GM23338 (cell line): ENCODE results near the gene ACYP2. TPM values are rescaled to one million over a fixed set of nuclear protein-coding genes. Genes with fewer than 3 reads are reported as not detected.
A peak's percentile ranks its signal among the peaks of the same experiment; 100 is the strongest.

Source experiments
- ATAC-seq: fragments of 200-7000 bp; cut with Tn5 transposase; 3 replicates; pipeline ENCODE4 v1.9.1; 2020
- DNase-seq: peaks from one replicate; pipeline ENCODE4 v3.0.0-alpha.2; 2015; ENCODE audit warnings: low spot score
- H2AFZ ChIP-seq: fragments of 200-600 bp; sonication (generic); 2 replicates; pipeline ENCODE4 v1.8.0; 2016; ENCODE audit warnings: antibody characterized with exemption, mild to moderate bottlenecking, moderate library complexity
- H3F3A ChIP-seq: fragments of 200-600 bp; sonication (generic); replicated peaks from 2 replicates; pipeline ENCODE4 v1.8.0; 2017; ENCODE audit warnings: antibody characterized with exemption, mixed run types, low read depth
- H3K27ac ChIP-seq: fragments of 200-600 bp; sonication (generic); 2 replicates; pipeline ENCODE4 v1.6.1; 2016; ENCODE audit warnings: low read depth
- H3K27me3 ChIP-seq: fragments of 200-600 bp; sonication (generic); 2 replicates; pipeline ENCODE4 v1.8.0; 2016; ENCODE audit warnings: mild to moderate bottlenecking, mixed run types, moderate library complexity; ENCODE audit not compliant: insufficient read depth
- H3K36me3 ChIP-seq: fragments of 200-600 bp; sonication (generic); 2 replicates; pipeline ENCODE4 v1.8.0; 2016; ENCODE audit warnings: mild to moderate bottlenecking; ENCODE audit not compliant: insufficient read depth
- H3K4me1 ChIP-seq: fragments of 200-600 bp; sonication (generic); 2 replicates; pipeline ENCODE4 v1.8.0; 2016; ENCODE audit warnings: mild to moderate bottlenecking, moderate library complexity; ENCODE audit not compliant: insufficient read depth
- H3K4me2 ChIP-seq: fragments of 200-600 bp; sonication (generic); 2 replicates; pipeline ENCODE4 v1.7.1; 2017; ENCODE audit warnings: mixed run types
- H3K4me3 ChIP-seq: fragments of 200-600 bp; sonication (generic); 2 replicates; pipeline ENCODE4 v1.6.1; 2016; ENCODE audit warnings: mixed run types
- H3K79me2 ChIP-seq: fragments of 200-600 bp; sonication (generic); replicated peaks from 2 replicates; pipeline ENCODE4 v1.8.0; 2017; ENCODE audit warnings: mild to moderate bottlenecking; ENCODE audit not compliant: insufficient read depth
- H3K9me2 ChIP-seq: fragments of 200-600 bp; sonication (generic); 2 replicates; pipeline ENCODE4 v1.8.0; 2017; ENCODE audit not compliant: insufficient read depth
- H4K20me1 ChIP-seq: fragments of 200-600 bp; sonication (generic); replicated peaks from 2 replicates; pipeline ENCODE4 v1.8.0; 2017; ENCODE audit warnings: mild to moderate bottlenecking; ENCODE audit not compliant: insufficient read depth
- H3K27ac Mint-ChIP-seq: 2 replicates; pipeline ENCODE4 v1.8.0; 2020; ENCODE audit warnings: inconsistent platforms, mild to moderate bottlenecking, moderate library complexity, mixed read lengths
- H3K27me3 Mint-ChIP-seq: 3 replicates; pipeline ENCODE4 v1.8.0; 2022; ENCODE audit warnings: low read depth, mild to moderate bottlenecking, moderate library complexity, mixed read lengths, inconsistent platforms; ENCODE audit not compliant: insufficient read depth, poor library complexity
- H3K36me3 Mint-ChIP-seq: 3 replicates; pipeline ENCODE4 v1.8.0; 2021; ENCODE audit warnings: low read depth, mild to moderate bottlenecking, inconsistent platforms, moderate library complexity, mixed read lengths
- H3K4me1 Mint-ChIP-seq: 3 replicates; pipeline ENCODE4 v1.8.0; 2020; ENCODE audit warnings: mild to moderate bottlenecking, inconsistent platforms, mixed read lengths
- H3K4me3 Mint-ChIP-seq: 3 replicates; pipeline ENCODE4 v1.8.0; 2021; ENCODE audit warnings: moderate library complexity, mild to moderate bottlenecking, inconsistent platforms, mixed read lengths
- H3K9me3 Mint-ChIP-seq: 3 replicates; pipeline ENCODE4 v1.8.0; 2020; ENCODE audit warnings: moderate library complexity, mild to moderate bottlenecking, inconsistent platforms, mixed read lengths
- ETS1 ChIP-seq: IDR thresholded peaks from 2 replicates; pipeline ENCODE4 v1.6.1; 2016; ENCODE audit warnings: antibody characterized with exemption
- JUNB ChIP-seq: IDR thresholded peaks from one replicate; pipeline ENCODE4 v1.6.1; 2016; ENCODE audit warnings: antibody characterized with exemption; ENCODE audit not compliant: unreplicated experiment
- NANOG ChIP-seq: IDR thresholded peaks from 2 replicates; pipeline ENCODE4 v1.6.1; 2016; ENCODE audit warnings: antibody characterized with exemption, borderline replicate concordance
- REST ChIP-seq: IDR thresholded peaks from one replicate; pipeline ENCODE4 v1.6.1; 2018; ENCODE audit warnings: antibody characterized with exemption; ENCODE audit not compliant: unreplicated experiment
- ZNF462 ChIP-seq: fragments of 250-450 bp; sonication (Bioruptor Pico); IDR thresholded peaks from 2 replicates; pipeline ENCODE4 v1.5.0; 2020; ENCODE audit warnings: mild to moderate bottlenecking, moderate library complexity
- polyA plus RNA-seq: library from polyadenylated mRNA; unstranded; fragments of >200 nt; fragmentation: Nextera tagmentation; extraction: Ambion mirVana; gene quantifications from 2 replicates; pipeline ENCODE4 v1.2.1, GENCODE V29; 2016
- total RNA-seq: library from RNA; depleted of rRNA; stranded (reverse); fragments of >200 nt; shearing (Covaris generic); gene quantifications from 2 replicates; pipeline ENCODE4 v1.2.3, GENCODE V29; 2014
- TF ChIP-seq, protein P1 (sequence below), 2 experiments: fragments of 200-600 bp in 1 of 2; sonication (generic) in 1 of 2; conservative IDR thresholded peaks; 2 replicates each; pipeline versions ENCODE4 v1.5.1 to v1.6.1; 2016 to 2017; ENCODE audit warnings: antibody characterized with exemption in 2 of 2, low read depth in 2 of 2, mild to moderate bottlenecking in 2 of 2, moderate library complexity in 1 of 2

The ACYP2 gene
- total and polyA plus RNA-seq, 2 experiments from 2014 or later: 2.3 to 15.5 TPM

GRCh38 chr2:54332386-54332785, 217.0 kb downstream of the ACYP2 start (continued):
- TF ChIP-seq JUNB: no peak
- no peak for TF ChIP-seq NANOG
- TF ChIP-seq REST: no peak
- TF ChIP-seq ETS1: no peak
- TF ChIP-seq, protein P1, sequence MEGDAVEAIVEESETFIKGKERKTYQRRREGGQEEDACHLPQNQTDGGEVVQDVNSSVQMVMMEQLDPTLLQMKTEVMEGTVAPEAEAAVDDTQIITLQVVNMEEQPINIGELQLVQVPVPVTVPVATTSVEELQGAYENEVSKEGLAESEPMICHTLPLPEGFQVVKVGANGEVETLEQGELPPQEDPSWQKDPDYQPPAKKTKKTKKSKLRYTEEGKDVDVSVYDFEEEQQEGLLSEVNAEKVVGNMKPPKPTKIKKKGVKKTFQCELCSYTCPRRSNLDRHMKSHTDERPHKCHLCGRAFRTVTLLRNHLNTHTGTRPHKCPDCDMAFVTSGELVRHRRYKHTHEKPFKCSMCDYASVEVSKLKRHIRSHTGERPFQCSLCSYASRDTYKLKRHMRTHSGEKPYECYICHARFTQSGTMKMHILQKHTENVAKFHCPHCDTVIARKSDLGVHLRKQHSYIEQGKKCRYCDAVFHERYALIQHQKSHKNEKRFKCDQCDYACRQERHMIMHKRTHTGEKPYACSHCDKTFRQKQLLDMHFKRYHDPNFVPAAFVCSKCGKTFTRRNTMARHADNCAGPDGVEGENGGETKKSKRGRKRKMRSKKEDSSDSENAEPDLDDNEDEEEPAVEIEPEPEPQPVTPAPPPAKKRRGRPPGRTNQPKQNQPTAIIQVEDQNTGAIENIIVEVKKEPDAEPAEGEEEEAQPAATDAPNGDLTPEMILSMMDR (conservative IDR thresholded peaks at IDR 0.05; ENCODE audit: low read depth in 2 of 2): no peak

- H3K36me3 Mint-ChIP-seq: no peaks in the 10 kb centered on the region
- Histone ChIP-seq H3K4me2 (no peak overlapping the region), H3K4me3 (no peak overlapping the region), H3K9me2 (no peaks in the 10 kb centered on the region), H3K4me1 (no peaks in the 10 kb centered on the region; the same call in 1 of the 2 replicates), H3F3A (no peaks in the 10 kb centered on the region), H3K36me3 (no peaks in the 10 kb centered on the region), H4K20me1 (0 out of 2 replicates have a peak, but pooled peaks cover 3% of the 10 kb centered on the region), H2AFZ (0 out of 2 replicates have a peak overlapping the region, but pooled peaks have one; percentile 16), H3K27me3 (peaks cover 6% of the 10 kb centered on the region; the same call in 1 of the 2 replicates), H3K79me2 (no peaks in the 10 kb centered on the region), H3K27ac (no peak overlapping the region)
- H3K27me3 Mint-ChIP-seq: peaks cover 8% of the 10 kb centered on the region
- no peak overlapping the region for H3K27ac Mint-ChIP-seq
- no peak for TF ChIP-seq ETS1
- TF ChIP-seq ZNF462 (CRISPR knock-in tag): no peak
- DNase-seq (no peak), ATAC-seq (no peak; the same call in 2 of the 3 replicates)
- H3K4me3 Mint-ChIP-seq: no peak overlapping the region
- H3K9me3 Mint-ChIP-seq: no peaks in the 10 kb centered on the region
- peaks cover 2% of the 10 kb centered on the region for H3K4me1 Mint-ChIP-seq
Observed at GRCh38 chr2:54336136-54336976, 220.9 kb downstream of the ACYP2 start.
